IMR-90 (cell line): ENCODE data around the gene CLEC4G. TPM values are rescaled to one million over a fixed set of nuclear protein-coding genes. Genes with fewer than 3 reads are reported as not detected.

Experiments
- ATAC-seq: fragments of 200-7000 bp; cut with Tn5 transposase; 2 replicates; pipeline ENCODE4 v1.9.1; 2020; ENCODE audit warnings: low read depth, mild to moderate bottlenecking, moderate library complexity
- BruUV-seq: library from RNA; stranded (reverse); fragments of 400-500 nt; replicated peaks from 2 replicates; lab custom pipeline; 2021; lab: Mats Ljungman, UMichigan
- CTCF ChIA-PET: fragments of 300-600 bp; formaldehyde crosslinking; extraction: SDS; loops from one replicate; lab custom pipeline; 2021; ENCODE audit warnings: antibody characterized with exemption; lab: Yijun Ruan, JAX
- POLR2A ChIA-PET: fragments of 300-600 bp; sonication (Branson Sonifier 250); formaldehyde crosslinking; loops from one replicate; lab custom pipeline; 2022; ENCODE audit warnings: antibody characterized with exemption; ENCODE audit not compliant: unreplicated experiment; lab: Charles Lee
- DNase-seq: peaks from one replicate; pipeline ENCODE4 v3.0.0; 2013
- H2AFZ ChIP-seq: replicated peaks from 2 replicates; pipeline ENCODE3; 2013; ENCODE audit warnings: low read length, mild to moderate bottlenecking; ENCODE audit not compliant: poor library complexity
- H2AK5ac ChIP-seq: 2 replicates; pipeline ENCODE4 v1.6.1; 2013; ENCODE audit warnings: low read depth, low read length, inconsistent platforms
- H2AK9ac ChIP-seq: replicated peaks from 2 replicates; pipeline ENCODE3; 2013; ENCODE audit warnings: mild to moderate bottlenecking, low read depth, low read length, moderate library complexity; ENCODE audit not compliant: poor library complexity
- H2BK120ac ChIP-seq: 2 replicates; pipeline ENCODE4 v1.6.1; 2013; ENCODE audit warnings: low read depth, low read length, inconsistent platforms
- H2BK15ac ChIP-seq: 3 replicates; pipeline ENCODE4 v1.6.1; 2013; ENCODE audit warnings: low read depth, low read length, inconsistent platforms
- H2BK20ac ChIP-seq: 2 replicates; pipeline ENCODE4 v1.6.1; 2013; ENCODE audit warnings: low read depth, mild to moderate bottlenecking, inconsistent platforms, low read length, moderate library complexity
- H2BK5ac ChIP-seq: 2 replicates; pipeline ENCODE4 v1.6.1; 2013; ENCODE audit warnings: mild to moderate bottlenecking, low read depth, low read length, inconsistent platforms; ENCODE audit not compliant: poor library complexity, severe bottlenecking
- H3K14ac ChIP-seq: replicated peaks from 2 replicates; pipeline ENCODE4 v1.6.1; 2013; ENCODE audit warnings: low read depth, low read length, inconsistent platforms
- H3K18ac ChIP-seq: 2 replicates; pipeline ENCODE4 v1.6.1; 2013; ENCODE audit warnings: low read depth, low read length, control low read depth
- H3K23ac ChIP-seq: 2 replicates; pipeline ENCODE4 v1.6.1; 2013; ENCODE audit warnings: low read depth, low read length, inconsistent platforms
- H3K27ac ChIP-seq: 2 replicates; pipeline ENCODE4 v1.5.1; 2013; ENCODE audit warnings: mild to moderate bottlenecking, control low read depth, low read length; ENCODE audit not compliant: insufficient read depth
- H3K27me3 ChIP-seq: 2 replicates; pipeline ENCODE4 v1.6.1; 2013; ENCODE audit warnings: low read length; ENCODE audit not compliant: control insufficient read depth, insufficient read depth
- H3K36me3 ChIP-seq: 2 replicates; pipeline ENCODE4 v1.6.1; 2013; ENCODE audit warnings: low read length, mixed read lengths; ENCODE audit not compliant: control insufficient read depth, insufficient read depth
- H3K4ac ChIP-seq: 2 replicates; pipeline ENCODE4 v1.6.1; 2013; ENCODE audit warnings: low read depth, low read length, inconsistent platforms
- H3K4me1 ChIP-seq: 2 replicates; pipeline ENCODE4 v1.6.1; 2013; ENCODE audit warnings: low read length, mixed read lengths; ENCODE audit not compliant: control insufficient read depth, insufficient read depth
- H3K4me2 ChIP-seq: 2 replicates; pipeline ENCODE4 v1.6.1; 2013; ENCODE audit warnings: low read depth, mild to moderate bottlenecking, control low read depth, low read length, moderate library complexity
- H3K4me3 ChIP-seq: 2 replicates; pipeline ENCODE4 v1.5.1; 2013; ENCODE audit warnings: low read depth, mild to moderate bottlenecking, control low read depth, low read length, moderate library complexity; ENCODE audit not compliant: insufficient read depth
- H3K56ac ChIP-seq: 2 replicates; pipeline ENCODE4 v1.6.1; 2013; ENCODE audit warnings: low read length, inconsistent platforms; ENCODE audit not compliant: insufficient read depth; ENCODE audit errors: extremely low read depth
- H3K79me1 ChIP-seq, 2 experiments: 2 replicates each; pipeline ENCODE4 v1.6.1; 2013; ENCODE audit warnings: low read length in 2 of 2, inconsistent platforms in 1 of 2, low read depth in 1 of 2
- H3K9ac ChIP-seq: 2 replicates; pipeline ENCODE4 v1.6.1; 2013; ENCODE audit warnings: low read depth, low read length, control low read depth
- H3K9me1 ChIP-seq: 2 replicates; pipeline ENCODE4 v1.6.1; 2013; ENCODE audit warnings: low read length, inconsistent platforms; ENCODE audit not compliant: insufficient read depth
- H3K9me3 ChIP-seq: 2 replicates; pipeline ENCODE4 v1.6.1; 2013; ENCODE audit warnings: low read length; ENCODE audit not compliant: control insufficient read depth, insufficient read depth
- H4K20me1 ChIP-seq: 2 replicates; pipeline ENCODE4 v1.6.1; 2013; ENCODE audit warnings: low read length, inconsistent platforms; ENCODE audit not compliant: insufficient read depth
- H4K5ac ChIP-seq: 2 replicates; pipeline ENCODE4 v1.6.1; 2013; ENCODE audit warnings: mild to moderate bottlenecking, low read depth, low read length, control low read depth
- H4K8ac ChIP-seq, 2 experiments: 2 replicates each; pipeline ENCODE4 v1.6.1; 2013; ENCODE audit warnings: low read depth in 2 of 2, low read length in 2 of 2, control low read depth in 1 of 2, inconsistent platforms in 1 of 2
- H4K91ac ChIP-seq: 2 replicates; pipeline ENCODE4 v1.6.1; 2013; ENCODE audit warnings: low read depth, low read length, inconsistent platforms; ENCODE audit not compliant: insufficient read depth
- CEBPB ChIP-seq: IDR thresholded peaks from 2 replicates; pipeline ENCODE4 v1.6.1; 2012; ENCODE audit warnings: low read depth, low read length, improper control_type of control experiment
- CHD1 ChIP-seq: IDR thresholded peaks from 2 replicates; pipeline ENCODE4 v1.6.1; 2012; ENCODE audit warnings: low read depth, low read length, improper control_type of control experiment
- WGBS, 2 experiments: methylation state at CpG; one replicate each; pipeline versions ENCODE4 v1.1.5 to v1.1.7; 2013; ENCODE audit warnings: missing lambda C conversion rate in 2 of 2; ENCODE audit not compliant: insufficient read length in 1 of 2; ENCODE audit errors: extremely low coverage in 2 of 2; 5-methylcytosine and 5-hydroxymethylcytosine counted together
- dilution Hi-C: fragments of 300-500 bp; cut with HindIII; formaldehyde crosslinking; loops from one replicate; pipeline ENCODE4 v1.14.3; 2018; ENCODE audit warnings: low sequenced_read_pairs; ENCODE audit not compliant: unreplicated experiment
- in situ Hi-C: fragments of 300-500 bp; cut with MboI; formaldehyde crosslinking; loops from 3 replicates; pipeline ENCODE4 v1.14.3; 2019; ENCODE audit warnings: low sequenced_read_pairs, inconsistent platforms, mixed read lengths
- intact Hi-C: fragments of 100-400 bp; cut with micrococcal nuclease; formaldehyde crosslinking; loops from 2 replicates; pipeline ENCODE4 v1.10.0; 2022
- polyA plus RNA-seq, 3 experiments: library from polyadenylated mRNA; depleted of rRNA; stranded (reverse); fragments of >200 nt; gene quantifications; 2 replicates each; pipeline ENCODE4 v1.2.3, GENCODE V29; 2012; ENCODE audit warnings: low replicate concordance in 1 of 3
- total RNA-seq: library from RNA; depleted of rRNA; stranded (reverse); fragments of >200 nt; gene quantifications from 2 replicates; pipeline ENCODE4 v1.2.3, GENCODE V29; 2012
- TF ChIP-seq, protein P1 (sequence below): fragments of 150-350 bp; IDR thresholded peaks from 2 replicates; pipeline ENCODE4 v1.6.1; 2016; ENCODE audit warnings: low read depth, mild to moderate bottlenecking, low read length, moderate library complexity, borderline replicate concordance

The CLEC4G gene
- total and polyA plus RNA-seq, 2 of the 4 experiments (the other 2 are of a cell fraction) = not detected

DNA sequence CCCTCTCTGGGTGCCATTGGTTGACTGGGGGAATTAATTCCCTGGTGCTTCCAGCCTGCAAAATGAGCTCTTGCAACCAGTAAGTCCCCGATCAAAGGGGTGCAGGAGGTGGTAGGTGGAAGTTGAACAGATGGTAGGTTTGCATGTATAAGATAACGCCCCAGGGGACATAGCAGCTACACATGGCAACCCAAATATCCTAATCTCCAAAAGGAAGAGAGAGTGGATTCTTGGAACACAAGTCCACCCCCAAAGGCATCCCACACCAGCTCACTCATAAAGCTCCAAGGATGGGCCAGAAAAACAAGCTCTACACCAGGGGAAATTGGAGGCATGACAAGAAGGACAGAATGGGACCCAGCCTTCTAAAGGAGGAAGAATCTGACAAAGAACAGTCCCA is 10.7 kb upstream of the CLEC4G start:
- no peaks in the 10 kb centered on the region for H4K20me1 ChIP-seq
- no peaks in the 10 kb centered on the region for H3K9me3 ChIP-seq
- no TSS peak for BruUV-seq
- H2AK5ac ChIP-seq = no peak overlapping the region
- no peaks in the 10 kb centered on the region for H3K36me3 ChIP-seq
- H3K4me1 ChIP-seq = no peaks in the 10 kb centered on the region
- no peak overlapping the region for H2BK20ac ChIP-seq
- in situ Hi-C loops = no loop called here
- no peak for ATAC-seq
- dilution Hi-C loops = no loop called here
- H3K27me3 ChIP-seq = peaks cover 9% of the 10 kb centered on the region
- no peak for DNase-seq
- H3K14ac ChIP-seq = no peak overlapping the region
- no peak overlapping the region for H2BK120ac ChIP-seq
- H3K4me2 ChIP-seq = no peak overlapping the region
- H3K56ac ChIP-seq = no peak overlapping the region
- H2BK15ac ChIP-seq = no peak overlapping the region
- H3K9ac ChIP-seq = no peak overlapping the region
- ChIA-PET CTCF (no interaction called here), POLR2A (no interaction called here)
- intact Hi-C loops = no loop called here
- H3K9me1 ChIP-seq = no peaks in the 10 kb centered on the region
- H3K18ac ChIP-seq = no peak overlapping the region
- H2BK5ac ChIP-seq = no peak overlapping the region
- H3K4ac ChIP-seq = no peak overlapping the region
- TF ChIP-seq CEBPB (no peak), CHD1 (no peak)
- TF ChIP-seq, protein P1, sequence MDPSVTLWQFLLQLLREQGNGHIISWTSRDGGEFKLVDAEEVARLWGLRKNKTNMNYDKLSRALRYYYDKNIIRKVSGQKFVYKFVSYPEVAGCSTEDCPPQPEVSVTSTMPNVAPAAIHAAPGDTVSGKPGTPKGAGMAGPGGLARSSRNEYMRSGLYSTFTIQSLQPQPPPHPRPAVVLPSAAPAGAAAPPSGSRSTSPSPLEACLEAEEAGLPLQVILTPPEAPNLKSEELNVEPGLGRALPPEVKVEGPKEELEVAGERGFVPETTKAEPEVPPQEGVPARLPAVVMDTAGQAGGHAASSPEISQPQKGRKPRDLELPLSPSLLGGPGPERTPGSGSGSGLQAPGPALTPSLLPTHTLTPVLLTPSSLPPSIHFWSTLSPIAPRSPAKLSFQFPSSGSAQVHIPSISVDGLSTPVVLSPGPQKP = no peak
- H3K79me1 ChIP-seq = no peaks in the 10 kb centered on the region
- no CpG with 5 or more reads among the region's 2 CpGs for WGBS, 2 experiments
- no peak overlapping the region for H2AFZ ChIP-seq
- H3K4me3 ChIP-seq = no peak overlapping the region
- H2AK9ac ChIP-seq = no peak overlapping the region
- no peak overlapping the region for H3K27ac ChIP-seq
- H4K8ac ChIP-seq = no peak overlapping the region
- H4K5ac ChIP-seq = no peak overlapping the region
- no peak overlapping the region for H4K91ac ChIP-seq
- H3K23ac ChIP-seq = no peak overlapping the region
